Thyroid gland (tissue), 4 donors: ENCODE measurements around the gene CNNM4.

ENCODE experiments used
- CTCF ChIP-seq, 6 experiments: fragments of 200-600 bp in 3 of 6; fragments of 450-650 bp in 3 of 6; sonication (generic) in 3 of 6; IDR thresholded peaks; one replicate each; pipeline ENCODE4 v1.5.1; 2016 to 2019; ENCODE audit warnings: antibody characterized with exemption in 6 of 6, mild to moderate bottlenecking in 2 of 6, inconsistent platforms in 1 of 6, moderate library complexity in 1 of 6
- POLR2A ChIP-seq, 2 donors: fragments of 450-650 bp; IDR thresholded peaks; one replicate each; pipeline ENCODE4 v1.6.1; 2017; ENCODE audit warnings: antibody characterized with exemption in 2 of 2, mild to moderate bottlenecking in 2 of 2, moderate library complexity in 1 of 2

- TF ChIP-seq CTCF (IDR thresholded peaks at IDR 0.05) = no peak
- no peak for TF ChIP-seq POLR2A (IDR thresholded peaks at IDR 0.05)
Measured at GRCh38 chr2:96832408-96832753, 71.7 kb downstream of the CNNM4 start.
